Measurements from ENCODE around the gene GRAP2. TPM values are rescaled to one million over a fixed set of nuclear protein-coding genes. Genes with fewer than 3 reads are reported as not detected.

Gene GRAP2
- total and polyA plus RNA-seq, 2 donors (not counting 3 experiments of a cell fraction or from before 2014, with no cell fraction given) = 0.04 TPM; not detected in 1

- dilution Hi-C loops (cut with MboI; ENCODE audit: extremely low pct_ligation_motif_present, low sequenced_read_pairs) = loop anchor here (25.0 kb wide), 1 partner anchor 444 kb away; the partner anchor contains the start of gene CACNA1I
- no peak overlapping the region for H3K4me3 ChIP-seq (replicated peaks in 1 of 3; ENCODE audit: insufficient read depth in 1 of 3, low read depth in 1 of 3, low read length in 3 of 3)
- no peak for DNase-seq (ENCODE audit: low read depth, low spot score)
Observed at GRCh38 chr22:40006641-40007040, 105.8 kb downstream of the GRAP2 start.

More at GRCh38 chr22:40006641-40007040, 105.8 kb downstream of the GRAP2 start:
- TF ChIP-seq GATA2 (IDR thresholded peaks at IDR 0.05; ENCODE audit: insufficient read depth, insufficient read length, low read depth, low read length) (no peak), MAX (IDR thresholded peaks at IDR 0.05; ENCODE audit: insufficient read depth, insufficient read length) (no peak), FOS (IDR thresholded peaks at IDR 0.05; ENCODE audit: borderline replicate concordance, insufficient read depth, low read length) (no peak), POLR2A (IDR thresholded peaks at IDR 0.05; ENCODE audit: low read depth, low read length) (no peak), JUN (IDR thresholded peaks at IDR 0.05; ENCODE audit: borderline replicate concordance, insufficient read depth, insufficient read length, low read depth) (no peak), CTCF (IDR thresholded peaks at IDR 0.05; ENCODE audit: extremely low read depth in 1 of 2, insufficient read depth in 1 of 2, low read depth in 1 of 2, low read length in 2 of 2) (no peak), POLR2AphosphoS5 (IDR thresholded peaks at IDR 0.05; ENCODE audit: insufficient read depth, low read depth, low read length) (no peak), EZH2 (IDR thresholded peaks at IDR 0.05; ENCODE audit: borderline replicate concordance, low read depth, low read length, severe bottlenecking) (no peak), MYC (IDR thresholded peaks at IDR 0.05; ENCODE audit: low read depth, low read length) (no peak)
- Histone ChIP-seq H3K36me3 (ENCODE audit: control insufficient read depth in 2 of 2, extremely low read depth in 1 of 2, insufficient read depth in 2 of 2, low read length in 2 of 2) (no peaks in the 10 kb centered on the region), H3K27me3 (ENCODE audit: control insufficient read depth in 2 of 2, insufficient read depth in 2 of 2, low read length in 2 of 2) (peaks cover 10 to 12% of the 10 kb centered on the region in 2 experiments), H2AFZ (ENCODE audit: low read depth, low read length) (no peak overlapping the region), H4K20me1 (replicated peaks; ENCODE audit: control insufficient read depth, extremely low read depth, insufficient read depth, low read length) (no peaks in the 10 kb centered on the region), H3K9me3 (replicated peaks; ENCODE audit: control insufficient read depth, insufficient read depth, low read length) (no peaks in the 10 kb centered on the region), H3K9ac (replicated peaks; ENCODE audit: extremely low read depth, insufficient read depth, low read length) (no peak overlapping the region), H3K4me2 (ENCODE audit: insufficient read depth, low read length) (no peak overlapping the region), H3K9me1 (replicated peaks; ENCODE audit: control insufficient read depth, extremely low read depth, insufficient read depth, low read length) (no peaks in the 10 kb centered on the region), H3K4me1 (ENCODE audit: control insufficient read depth, extremely low read depth, insufficient read depth, low read length) (no peaks in the 10 kb centered on the region), H3K27ac (ENCODE audit: insufficient read depth, low read depth, low read length) (no peak overlapping the region), H3K79me2 (ENCODE audit: control insufficient read depth, insufficient read depth, low read length) (no peaks in the 10 kb centered on the region)
- intact Hi-C loops (cut with micrococcal nuclease) = no loop called here
- no TSS peak for BruUV-seq (replicated peaks)
- FAIRE-seq = no peak
- ChIA-PET CTCF (interaction anchor here (1.0 kb wide), 1 partner anchor 10 kb away, joined by 3 read pairs; no protein-coding TSS in a partner anchor), POLR2A (no interaction called here)

All from endothelial cell of umbilical vein (primary cell).